ENCODE measurements around the gene CRAMP1. TPM values are rescaled to one million over a fixed set of nuclear protein-coding genes. Genes with fewer than 3 reads are reported as not detected.

The CRAMP1 gene
- total RNA-seq, 1 experiment from 2014 or later: 22.9 TPM

DNA sequence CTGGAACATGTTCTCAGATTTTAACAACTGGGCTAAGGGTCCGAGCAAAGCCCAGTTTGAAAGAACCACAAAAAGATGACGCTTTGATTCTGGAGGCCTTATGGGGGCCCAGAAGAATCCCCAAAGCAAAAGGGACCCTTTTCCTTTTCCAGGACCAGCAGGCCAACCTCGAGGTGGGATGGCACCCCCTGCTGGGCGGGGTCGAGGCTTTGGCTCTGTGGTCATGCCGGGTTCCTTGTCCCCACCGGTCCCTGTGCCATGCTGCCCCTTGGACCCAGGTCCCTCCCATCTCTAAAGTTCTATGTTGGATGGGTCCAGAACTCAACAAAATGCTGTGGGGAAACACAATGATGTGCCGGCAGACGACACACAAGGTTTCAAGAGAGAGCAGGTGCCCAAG is 47.8 kb upstream of the CRAMP1 start:
- intact Hi-C loops (cut with micrococcal nuclease): no loop called here

More for the DNA sequence above, 47.8 kb upstream of the CRAMP1 start:
- Histone ChIP-seq H3K9me3 (ENCODE audit: control insufficient read depth in 1 of 2, insufficient read depth in 1 of 2, low read depth in 1 of 2, low read length in 2 of 2) (no peaks in the 10 kb centered on the region), H3K4me2 (ENCODE audit: low read length) (no peak overlapping the region), H3K36me3 (ENCODE audit: control insufficient read depth in 1 of 2, insufficient read depth in 2 of 2, low read length in 2 of 2) (peaks cover 4% of the 10 kb centered on the region in 2 experiments; a peak in 3 of 4 replicates), H3K4me1 (ENCODE audit: control insufficient read depth in 1 of 2, insufficient read depth in 2 of 2, low read length in 2 of 2) (no peaks in the 10 kb centered on the region), H3K79me2 (ENCODE audit: insufficient read depth, low read length) (no peaks in the 10 kb centered on the region), H3K9ac (ENCODE audit: low read length) (no peak overlapping the region), H2AFZ (ENCODE audit: low read depth, low read length, poor library complexity, severe bottlenecking) (no peak overlapping the region), H4K20me1 (ENCODE audit: insufficient read depth) (no peaks in the 10 kb centered on the region), H3K9me2 (ENCODE audit: insufficient read depth) (no peaks in the 10 kb centered on the region), H3K27me3 (ENCODE audit: insufficient read depth, low read length) (no peaks in the 10 kb centered on the region), H3K27ac (ENCODE audit: low read depth, low read length) (no peak overlapping the region), H3K4me3 (replicated peaks in 1 of 2; ENCODE audit: low read depth in 1 of 2, low read length in 2 of 2) (no peak overlapping the region)
- POLR2A ChIA-PET: no interaction called here
- DNase-seq (ENCODE audit: low read depth, low spot score): no peak
- RAD21 ChIA-PET (ENCODE audit: low non-redundant PET in 1 of 2, low total read pairs in 2 of 2, uncharacterized antibody in 2 of 2, unreplicated experiment in 2 of 2): no interaction called here
- no TSS peak for BruUV-seq (replicated peaks)
- ATAC-seq: no peak
- CTCF ChIA-PET: no interaction called here
- TF ChIP-seq, protein P1, sequence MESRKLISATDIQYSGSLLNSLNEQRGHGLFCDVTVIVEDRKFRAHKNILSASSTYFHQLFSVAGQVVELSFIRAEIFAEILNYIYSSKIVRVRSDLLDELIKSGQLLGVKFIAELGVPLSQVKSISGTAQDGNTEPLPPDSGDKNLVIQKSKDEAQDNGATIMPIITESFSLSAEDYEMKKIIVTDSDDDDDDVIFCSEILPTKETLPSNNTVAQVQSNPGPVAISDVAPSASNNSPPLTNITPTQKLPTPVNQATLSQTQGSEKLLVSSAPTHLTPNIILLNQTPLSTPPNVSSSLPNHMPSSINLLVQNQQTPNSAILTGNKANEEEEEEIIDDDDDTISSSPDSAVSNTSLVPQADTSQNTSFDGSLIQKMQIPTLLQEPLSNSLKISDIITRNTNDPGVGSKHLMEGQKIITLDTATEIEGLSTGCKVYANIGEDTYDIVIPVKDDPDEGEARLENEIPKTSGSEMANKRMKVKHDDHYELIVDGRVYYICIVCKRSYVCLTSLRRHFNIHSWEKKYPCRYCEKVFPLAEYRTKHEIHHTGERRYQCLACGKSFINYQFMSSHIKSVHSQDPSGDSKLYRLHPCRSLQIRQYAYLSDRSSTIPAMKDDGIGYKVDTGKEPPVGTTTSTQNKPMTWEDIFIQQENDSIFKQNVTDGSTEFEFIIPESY (IDR thresholded peaks at IDR 0.05; ENCODE audit: extremely low read depth, insufficient replicate concordance, low read length): no peak
- TF ChIP-seq, protein P2, sequence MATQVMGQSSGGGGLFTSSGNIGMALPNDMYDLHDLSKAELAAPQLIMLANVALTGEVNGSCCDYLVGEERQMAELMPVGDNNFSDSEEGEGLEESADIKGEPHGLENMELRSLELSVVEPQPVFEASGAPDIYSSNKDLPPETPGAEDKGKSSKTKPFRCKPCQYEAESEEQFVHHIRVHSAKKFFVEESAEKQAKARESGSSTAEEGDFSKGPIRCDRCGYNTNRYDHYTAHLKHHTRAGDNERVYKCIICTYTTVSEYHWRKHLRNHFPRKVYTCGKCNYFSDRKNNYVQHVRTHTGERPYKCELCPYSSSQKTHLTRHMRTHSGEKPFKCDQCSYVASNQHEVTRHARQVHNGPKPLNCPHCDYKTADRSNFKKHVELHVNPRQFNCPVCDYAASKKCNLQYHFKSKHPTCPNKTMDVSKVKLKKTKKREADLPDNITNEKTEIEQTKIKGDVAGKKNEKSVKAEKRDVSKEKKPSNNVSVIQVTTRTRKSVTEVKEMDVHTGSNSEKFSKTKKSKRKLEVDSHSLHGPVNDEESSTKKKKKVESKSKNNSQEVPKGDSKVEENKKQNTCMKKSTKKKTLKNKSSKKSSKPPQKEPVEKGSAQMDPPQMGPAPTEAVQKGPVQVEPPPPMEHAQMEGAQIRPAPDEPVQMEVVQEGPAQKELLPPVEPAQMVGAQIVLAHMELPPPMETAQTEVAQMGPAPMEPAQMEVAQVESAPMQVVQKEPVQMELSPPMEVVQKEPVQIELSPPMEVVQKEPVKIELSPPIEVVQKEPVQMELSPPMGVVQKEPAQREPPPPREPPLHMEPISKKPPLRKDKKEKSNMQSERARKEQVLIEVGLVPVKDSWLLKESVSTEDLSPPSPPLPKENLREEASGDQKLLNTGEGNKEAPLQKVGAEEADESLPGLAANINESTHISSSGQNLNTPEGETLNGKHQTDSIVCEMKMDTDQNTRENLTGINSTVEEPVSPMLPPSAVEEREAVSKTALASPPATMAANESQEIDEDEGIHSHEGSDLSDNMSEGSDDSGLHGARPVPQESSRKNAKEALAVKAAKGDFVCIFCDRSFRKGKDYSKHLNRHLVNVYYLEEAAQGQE (IDR thresholded peaks at IDR 0.05; ENCODE audit: low read depth): no peak
- no peak for TF ChIP-seq SIN3A (IDR thresholded peaks at IDR 0.05; ENCODE audit: low read depth)
- TF ChIP-seq, protein P3, sequence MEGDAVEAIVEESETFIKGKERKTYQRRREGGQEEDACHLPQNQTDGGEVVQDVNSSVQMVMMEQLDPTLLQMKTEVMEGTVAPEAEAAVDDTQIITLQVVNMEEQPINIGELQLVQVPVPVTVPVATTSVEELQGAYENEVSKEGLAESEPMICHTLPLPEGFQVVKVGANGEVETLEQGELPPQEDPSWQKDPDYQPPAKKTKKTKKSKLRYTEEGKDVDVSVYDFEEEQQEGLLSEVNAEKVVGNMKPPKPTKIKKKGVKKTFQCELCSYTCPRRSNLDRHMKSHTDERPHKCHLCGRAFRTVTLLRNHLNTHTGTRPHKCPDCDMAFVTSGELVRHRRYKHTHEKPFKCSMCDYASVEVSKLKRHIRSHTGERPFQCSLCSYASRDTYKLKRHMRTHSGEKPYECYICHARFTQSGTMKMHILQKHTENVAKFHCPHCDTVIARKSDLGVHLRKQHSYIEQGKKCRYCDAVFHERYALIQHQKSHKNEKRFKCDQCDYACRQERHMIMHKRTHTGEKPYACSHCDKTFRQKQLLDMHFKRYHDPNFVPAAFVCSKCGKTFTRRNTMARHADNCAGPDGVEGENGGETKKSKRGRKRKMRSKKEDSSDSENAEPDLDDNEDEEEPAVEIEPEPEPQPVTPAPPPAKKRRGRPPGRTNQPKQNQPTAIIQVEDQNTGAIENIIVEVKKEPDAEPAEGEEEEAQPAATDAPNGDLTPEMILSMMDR (IDR thresholded peaks at IDR 0.05 in 2 of 3, conservative IDR thresholded peaks at IDR 0.05 in 1 of 3; ENCODE audit: borderline replicate concordance in 1 of 3, insufficient read depth in 1 of 3, low read depth in 2 of 3, low read length in 2 of 3): 0 out of 6 replicates have a peak, but pooled peaks of 1 of the 3 experiments have one; percentile 25
- no peak for TF ChIP-seq EZH2 (IDR thresholded peaks at IDR 0.05)
- TF ChIP-seq EGR1 (IDR thresholded peaks at IDR 0.05; ENCODE audit: low read depth): no peak
- TF ChIP-seq, protein P4, sequence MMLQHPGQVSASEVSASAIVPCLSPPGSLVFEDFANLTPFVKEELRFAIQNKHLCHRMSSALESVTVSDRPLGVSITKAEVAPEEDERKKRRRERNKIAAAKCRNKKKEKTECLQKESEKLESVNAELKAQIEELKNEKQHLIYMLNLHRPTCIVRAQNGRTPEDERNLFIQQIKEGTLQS (IDR thresholded peaks at IDR 0.05): no peak
- TF ChIP-seq ZFX (IDR thresholded peaks at IDR 0.05): no peak
